DOHH2 (cell line): ENCODE results near the gene NAPB.

Experiments used
- H3F3A ChIP-seq: fragments of 200-600 bp; sonication (generic), shearing (Covaris generic); 2 replicates; pipeline ENCODE4 v1.6.0; 2016; ENCODE audit warnings: antibody characterized with exemption, mild to moderate bottlenecking; ENCODE audit not compliant: control insufficient read depth, insufficient read depth
- H3K27ac ChIP-seq: fragments of 200-600 bp; sonication (generic); 2 replicates; pipeline ENCODE4 v1.5.1; 2014; ENCODE audit warnings: low read depth, mild to moderate bottlenecking, low read length, moderate library complexity
- H3K27me3 ChIP-seq: fragments of 200-600 bp; sonication (generic); 2 replicates; pipeline ENCODE4 v1.6.1; 2014; ENCODE audit warnings: mild to moderate bottlenecking, low read length, mixed read lengths; ENCODE audit not compliant: control insufficient read depth
- H3K36me3 ChIP-seq: fragments of 200-600 bp; sonication (generic); 2 replicates; pipeline ENCODE4 v1.6.1; 2014; ENCODE audit warnings: mild to moderate bottlenecking, low read length, moderate library complexity, mixed read lengths; ENCODE audit not compliant: control insufficient read depth
- H3K4me1 ChIP-seq: fragments of 200-600 bp; sonication (generic); 2 replicates; pipeline ENCODE4 v1.6.1; 2014; ENCODE audit warnings: mild to moderate bottlenecking, low read length, mixed read lengths; ENCODE audit not compliant: control insufficient read depth
- H3K4me2 ChIP-seq: fragments of 200-600 bp; sonication (generic); 2 replicates; pipeline ENCODE4 v1.6.0; 2014; ENCODE audit warnings: mild to moderate bottlenecking, low read length, moderate library complexity
- H3K4me3 ChIP-seq: fragments of 200-600 bp; sonication (generic); 2 replicates; pipeline ENCODE4 v1.5.1; 2014; ENCODE audit warnings: mild to moderate bottlenecking, low read length, mixed read lengths
- H3K79me2 ChIP-seq: fragments of 200-600 bp; sonication (generic); 2 replicates; pipeline ENCODE4 v1.6.1; 2014; ENCODE audit warnings: mild to moderate bottlenecking, low read length, mixed read lengths; ENCODE audit not compliant: control insufficient read depth
- H3K9me2 ChIP-seq: fragments of 200-600 bp; sonication (generic); replicated peaks from 2 replicates; pipeline ENCODE4 v1.6.1; 2014; ENCODE audit warnings: mild to moderate bottlenecking, low read length, mixed read lengths; ENCODE audit not compliant: control insufficient read depth
- H3K9me3 ChIP-seq: fragments of 200-600 bp; sonication (generic); 2 replicates; pipeline ENCODE4 v1.6.1; 2014; ENCODE audit warnings: antibody characterized with exemption, low read length, mixed read lengths; ENCODE audit not compliant: control insufficient read depth, insufficient read depth
- H4K20me1 ChIP-seq: fragments of 200-600 bp; sonication (generic); 2 replicates; pipeline ENCODE4 v1.6.0; 2014; ENCODE audit warnings: low read depth, mild to moderate bottlenecking, antibody characterized with exemption, low read length, moderate library complexity; ENCODE audit not compliant: control insufficient read depth, insufficient read depth
- EZH2phosphoT487 ChIP-seq: fragments of 200-600 bp; sonication (generic); IDR thresholded peaks from 2 replicates; pipeline ENCODE4 v1.6.1; 2017; ENCODE audit warnings: borderline replicate concordance, mild to moderate bottlenecking, antibody characterized with exemption, low read length, moderate library complexity, mixed read lengths
- TF ChIP-seq, protein P1 (sequence below): fragments of 200-600 bp; sonication (generic); IDR thresholded peaks from one replicate; pipeline ENCODE4 v1.5.1; 2014; ENCODE audit warnings: antibody characterized with exemption, mild to moderate bottlenecking, low read depth, low read length; ENCODE audit not compliant: poor library complexity, severe bottlenecking

Gene NAPB

DNA sequence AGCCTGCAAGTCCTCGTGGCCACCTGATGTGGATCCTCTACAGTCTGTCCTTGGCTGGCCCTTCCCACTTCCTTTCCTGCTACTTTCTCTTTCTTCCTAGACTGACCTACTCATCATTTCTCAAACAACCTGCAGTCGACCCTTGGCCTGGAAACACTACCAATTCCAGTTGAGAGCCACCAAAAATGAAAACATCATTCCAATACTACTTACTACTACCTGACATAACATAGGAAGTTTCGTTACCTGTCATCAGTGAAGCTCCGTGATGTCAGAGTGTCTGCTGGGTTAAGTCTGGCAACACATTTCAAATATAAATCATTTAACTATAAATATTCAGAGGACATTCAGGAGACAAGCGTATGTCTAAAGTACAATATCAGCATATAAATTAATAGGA is 45.5 kb downstream of the NAPB start:
- no peaks in the 10 kb centered on the region for H3K4me1 ChIP-seq
- no peak overlapping the region for H3K4me2 ChIP-seq
- no peaks in the 10 kb centered on the region for H3K9me2 ChIP-seq
- no peaks in the 10 kb centered on the region for H3K79me2 ChIP-seq
- no peaks in the 10 kb centered on the region for H4K20me1 ChIP-seq
- H3F3A ChIP-seq, result no peaks in the 10 kb centered on the region
- no peak for TF ChIP-seq EZH2phosphoT487
- TF ChIP-seq, protein P1, sequence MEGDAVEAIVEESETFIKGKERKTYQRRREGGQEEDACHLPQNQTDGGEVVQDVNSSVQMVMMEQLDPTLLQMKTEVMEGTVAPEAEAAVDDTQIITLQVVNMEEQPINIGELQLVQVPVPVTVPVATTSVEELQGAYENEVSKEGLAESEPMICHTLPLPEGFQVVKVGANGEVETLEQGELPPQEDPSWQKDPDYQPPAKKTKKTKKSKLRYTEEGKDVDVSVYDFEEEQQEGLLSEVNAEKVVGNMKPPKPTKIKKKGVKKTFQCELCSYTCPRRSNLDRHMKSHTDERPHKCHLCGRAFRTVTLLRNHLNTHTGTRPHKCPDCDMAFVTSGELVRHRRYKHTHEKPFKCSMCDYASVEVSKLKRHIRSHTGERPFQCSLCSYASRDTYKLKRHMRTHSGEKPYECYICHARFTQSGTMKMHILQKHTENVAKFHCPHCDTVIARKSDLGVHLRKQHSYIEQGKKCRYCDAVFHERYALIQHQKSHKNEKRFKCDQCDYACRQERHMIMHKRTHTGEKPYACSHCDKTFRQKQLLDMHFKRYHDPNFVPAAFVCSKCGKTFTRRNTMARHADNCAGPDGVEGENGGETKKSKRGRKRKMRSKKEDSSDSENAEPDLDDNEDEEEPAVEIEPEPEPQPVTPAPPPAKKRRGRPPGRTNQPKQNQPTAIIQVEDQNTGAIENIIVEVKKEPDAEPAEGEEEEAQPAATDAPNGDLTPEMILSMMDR, result no peak
- H3K4me3 ChIP-seq, result no peak overlapping the region
- no peak overlapping the region for H3K27ac ChIP-seq
- no peaks in the 10 kb centered on the region for H3K9me3 ChIP-seq
- H3K36me3 ChIP-seq, result peaks cover 65% of the 10 kb centered on the region
- H3K27me3 ChIP-seq, result no peaks in the 10 kb centered on the region

DNA sequence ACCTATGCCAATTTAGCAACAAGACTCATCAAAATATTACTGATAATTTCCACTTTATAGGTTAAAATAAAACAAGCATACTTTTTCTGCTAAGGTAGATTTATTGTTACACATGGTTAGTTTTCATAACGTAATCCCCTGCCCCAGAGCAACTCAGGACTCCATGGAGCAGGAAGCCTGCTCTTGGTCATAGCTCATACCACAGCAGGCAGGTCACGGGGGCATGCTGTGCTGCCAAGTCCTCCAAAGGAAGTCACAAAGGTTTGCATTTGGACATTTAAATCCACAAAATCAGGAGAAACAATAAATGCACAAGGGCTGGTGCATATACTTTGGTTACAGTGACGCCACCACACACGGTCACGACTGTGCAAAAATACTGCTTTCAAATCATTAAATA is 46.8 kb downstream of the NAPB start:
- no peaks in the 10 kb centered on the region for H3K9me2 ChIP-seq
- no peak overlapping the region for H3K27ac ChIP-seq
- peaks cover 70% of the 10 kb centered on the region for H3K36me3 ChIP-seq
- H3K4me1 ChIP-seq, result no peaks in the 10 kb centered on the region
- no peak overlapping the region for H3K4me2 ChIP-seq
- H3K4me3 ChIP-seq, result no peak overlapping the region
- no peaks in the 10 kb centered on the region for H4K20me1 ChIP-seq
- no peaks in the 10 kb centered on the region for H3K27me3 ChIP-seq
- no peaks in the 10 kb centered on the region for H3K9me3 ChIP-seq
- H3K79me2 ChIP-seq, result 0 out of 2 replicates have a peak, but pooled peaks cover 2% of the 10 kb centered on the region
- no peaks in the 10 kb centered on the region for H3F3A ChIP-seq
- no peak for TF ChIP-seq EZH2phosphoT487
- TF ChIP-seq, protein P1, result no peak

DNA sequence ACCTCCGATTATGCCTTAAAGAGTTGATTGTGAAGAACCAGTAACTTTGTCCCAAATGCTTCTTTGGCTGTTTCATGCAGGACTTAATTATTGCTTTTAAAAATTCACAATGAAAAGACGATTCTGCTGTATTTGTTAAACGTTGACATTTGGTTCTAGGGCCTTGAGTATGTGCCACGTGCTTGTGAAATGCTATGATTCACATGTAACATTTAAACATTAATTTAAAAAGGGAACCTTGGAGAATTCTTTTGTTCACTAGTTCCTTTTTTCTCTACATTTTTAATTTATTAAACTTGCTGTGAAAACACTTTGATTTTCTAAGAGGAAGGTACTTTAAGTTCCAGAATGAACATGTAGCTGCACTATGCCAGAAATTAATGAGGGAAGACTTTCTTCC is 49.8 kb downstream of the NAPB start:
- Histone ChIP-seq H3K9me3 (no peaks in the 10 kb centered on the region), H3K27ac (no peak overlapping the region), H3F3A (no peaks in the 10 kb centered on the region), H3K9me2 (no peaks in the 10 kb centered on the region), H3K36me3 (peaks cover 88% of the 10 kb centered on the region), H3K79me2 (peaks cover 26% of the 10 kb centered on the region), H3K4me3 (no peak overlapping the region), H3K4me2 (no peak overlapping the region), H4K20me1 (peaks cover 8% of the 10 kb centered on the region), H3K4me1 (peaks cover 6% of the 10 kb centered on the region), H3K27me3 (no peaks in the 10 kb centered on the region)
- TF ChIP-seq, protein P1, result no peak
- TF ChIP-seq EZH2phosphoT487, result no peak

DNA sequence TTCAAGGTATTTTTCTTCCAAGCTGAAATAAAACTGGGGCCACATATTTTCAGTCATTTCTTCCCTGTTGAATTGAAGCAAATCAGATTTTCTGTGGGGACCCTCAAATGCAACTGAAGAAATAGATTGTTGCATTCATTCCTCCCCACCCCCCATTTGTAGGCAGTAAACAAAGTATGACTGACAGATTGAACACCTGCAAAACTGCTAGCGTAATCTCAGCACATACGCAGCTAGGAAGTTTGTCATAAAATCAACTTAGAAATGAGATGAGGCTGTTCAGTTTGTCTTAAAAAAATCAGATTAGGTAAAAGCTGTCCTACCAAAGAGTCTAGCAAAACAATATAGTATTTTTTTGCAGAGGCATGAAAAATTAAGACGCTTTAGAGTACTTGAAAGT is 50.4 kb downstream of the NAPB start:
- TF ChIP-seq, protein P1, result no peak
- TF ChIP-seq EZH2phosphoT487, result no peak
- H3K36me3 ChIP-seq, result peaks cover 90% of the 10 kb centered on the region
- no peaks in the 10 kb centered on the region for H3F3A ChIP-seq
- no peaks in the 10 kb centered on the region for H3K27me3 ChIP-seq
- H3K4me2 ChIP-seq, result no peak overlapping the region
- H3K27ac ChIP-seq, result no peak overlapping the region
- H3K4me1 ChIP-seq, result peaks cover 12% of the 10 kb centered on the region
- H3K9me2 ChIP-seq, result no peaks in the 10 kb centered on the region
- peaks cover 32% of the 10 kb centered on the region for H3K79me2 ChIP-seq
- peaks cover 9% of the 10 kb centered on the region for H4K20me1 ChIP-seq
- no peak overlapping the region for H3K4me3 ChIP-seq
- no peaks in the 10 kb centered on the region for H3K9me3 ChIP-seq
